ENCODE results near the gene NAIF1.

GRCh38 chr9:128077847-128078503, 10.9 kb upstream of the NAIF1 start:
- TF ChIP-seq CTCF (IDR thresholded peaks at IDR 0.05) (peak in 1 of 3 experiments; percentile 4), POLR2A (IDR thresholded peaks at IDR 0.05) (no peak), POLR2AphosphoS5 (IDR thresholded peaks at IDR 0.05; ENCODE audit: insufficient read depth in 1 of 2, low read depth in 1 of 2) (no peak)

All from vagina (tissue), 2 donors.